ENCODE results near the gene COMMD1.

COMMD1 gene

GRCh38 chr2:62076980-62077638, 171.6 kb downstream of the COMMD1 start:
- Histone ChIP-seq H3K36me3 (replicated peaks) (no peaks in the 10 kb centered on the region), H3K27ac (no peak overlapping the region), H3K4me3 (ENCODE audit: low read depth, low read length) (no peak overlapping the region), H3K27me3 (replicated peaks) (no peaks in the 10 kb centered on the region)
- in situ Hi-C loops (cut with HindIII; ENCODE audit: low pct_ligation_motif_present, low sequenced_read_pairs): no loop called here
- TF ChIP-seq, protein P1, sequence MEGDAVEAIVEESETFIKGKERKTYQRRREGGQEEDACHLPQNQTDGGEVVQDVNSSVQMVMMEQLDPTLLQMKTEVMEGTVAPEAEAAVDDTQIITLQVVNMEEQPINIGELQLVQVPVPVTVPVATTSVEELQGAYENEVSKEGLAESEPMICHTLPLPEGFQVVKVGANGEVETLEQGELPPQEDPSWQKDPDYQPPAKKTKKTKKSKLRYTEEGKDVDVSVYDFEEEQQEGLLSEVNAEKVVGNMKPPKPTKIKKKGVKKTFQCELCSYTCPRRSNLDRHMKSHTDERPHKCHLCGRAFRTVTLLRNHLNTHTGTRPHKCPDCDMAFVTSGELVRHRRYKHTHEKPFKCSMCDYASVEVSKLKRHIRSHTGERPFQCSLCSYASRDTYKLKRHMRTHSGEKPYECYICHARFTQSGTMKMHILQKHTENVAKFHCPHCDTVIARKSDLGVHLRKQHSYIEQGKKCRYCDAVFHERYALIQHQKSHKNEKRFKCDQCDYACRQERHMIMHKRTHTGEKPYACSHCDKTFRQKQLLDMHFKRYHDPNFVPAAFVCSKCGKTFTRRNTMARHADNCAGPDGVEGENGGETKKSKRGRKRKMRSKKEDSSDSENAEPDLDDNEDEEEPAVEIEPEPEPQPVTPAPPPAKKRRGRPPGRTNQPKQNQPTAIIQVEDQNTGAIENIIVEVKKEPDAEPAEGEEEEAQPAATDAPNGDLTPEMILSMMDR (IDR thresholded peaks at IDR 0.05; ENCODE audit: low read depth, low read length, missing control alignments): no peak
- DNase-seq: no peak

DNA sequence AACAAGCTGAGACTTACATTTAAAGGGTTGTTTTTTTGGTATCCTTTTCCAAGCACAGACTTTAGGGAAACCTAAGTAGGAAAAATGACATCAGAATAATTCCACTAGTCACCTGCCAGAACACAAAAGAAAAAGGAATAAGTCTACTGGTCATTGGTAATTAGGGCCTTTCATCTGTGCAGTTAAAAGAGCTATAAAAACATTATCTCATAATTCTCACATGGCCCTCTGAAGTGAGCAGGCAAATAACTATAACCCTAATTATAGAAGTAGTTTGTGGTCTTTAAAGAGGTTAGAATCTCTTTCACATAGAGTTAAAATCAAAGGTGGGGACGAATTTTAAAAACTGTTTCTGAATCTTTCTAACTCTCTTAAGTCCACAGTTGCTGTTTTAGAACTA, 179.3 kb downstream of the COMMD1 start:
- no peak for DNase-seq
- Histone ChIP-seq H3K4me3 (ENCODE audit: low read depth, low read length) (no peak overlapping the region), H3K36me3 (replicated peaks) (no peaks in the 10 kb centered on the region), H3K27me3 (replicated peaks) (no peaks in the 10 kb centered on the region), H3K27ac (no peak overlapping the region)
- TF ChIP-seq, protein P1 (IDR thresholded peaks at IDR 0.05; ENCODE audit: low read depth, low read length, missing control alignments): no peak
- in situ Hi-C loops (cut with HindIII; ENCODE audit: low pct_ligation_motif_present, low sequenced_read_pairs): no loop called here

DNA sequence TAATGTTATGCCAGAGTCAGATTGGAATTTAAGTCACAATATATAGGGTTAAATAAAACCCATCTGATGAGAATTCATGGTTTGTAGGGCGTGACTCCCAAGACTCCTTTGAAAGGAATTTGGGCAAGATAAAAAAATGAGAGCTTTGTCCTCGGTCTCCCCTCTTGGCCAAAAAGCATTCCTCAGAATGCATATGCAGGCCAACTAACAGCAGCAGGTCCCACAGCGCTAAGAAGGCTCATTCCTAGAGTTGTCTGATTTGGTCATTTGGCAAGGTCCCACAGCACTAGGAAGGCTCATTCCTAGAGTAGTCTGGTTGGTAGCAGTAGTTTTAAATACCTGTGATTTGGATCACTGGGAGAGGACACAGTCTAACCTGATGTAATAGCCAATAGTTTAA, 184.2 kb downstream of the COMMD1 start:
- TF ChIP-seq, protein P1 (IDR thresholded peaks at IDR 0.05; ENCODE audit: low read depth, low read length, missing control alignments): no peak
- Histone ChIP-seq H3K27me3 (replicated peaks) (no peaks in the 10 kb centered on the region), H3K4me3 (ENCODE audit: low read depth, low read length) (no peak overlapping the region), H3K27ac (no peak overlapping the region), H3K36me3 (replicated peaks) (no peaks in the 10 kb centered on the region)
- in situ Hi-C loops (cut with HindIII; ENCODE audit: low pct_ligation_motif_present, low sequenced_read_pairs): no loop called here
- no peak for DNase-seq

DNA sequence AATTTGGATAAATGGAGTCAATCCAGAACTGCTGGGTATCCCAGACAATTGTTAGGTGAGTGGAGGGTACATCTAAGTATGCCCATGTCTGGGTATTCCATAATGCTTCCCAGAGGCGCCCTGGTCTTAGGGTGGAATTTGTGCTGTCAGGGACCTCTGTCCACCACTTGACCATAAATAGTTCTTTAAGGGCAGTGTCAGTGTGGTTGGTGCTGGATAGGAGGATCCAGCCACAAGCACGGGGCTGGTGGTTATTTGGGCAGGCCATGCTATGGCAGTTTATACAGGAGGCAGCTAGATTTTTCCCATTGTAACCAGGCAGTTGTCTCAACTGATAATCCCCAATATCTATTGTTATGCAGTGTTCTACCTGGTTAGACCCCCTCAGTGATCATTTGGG, 186.0 kb downstream of the COMMD1 start:
- Histone ChIP-seq H3K36me3 (replicated peaks) (no peaks in the 10 kb centered on the region), H3K27ac (no peak overlapping the region), H3K27me3 (replicated peaks) (no peaks in the 10 kb centered on the region), H3K4me3 (ENCODE audit: low read depth, low read length) (no peak overlapping the region)
- in situ Hi-C loops (cut with HindIII; ENCODE audit: low pct_ligation_motif_present, low sequenced_read_pairs): no loop called here
- no peak for DNase-seq
- TF ChIP-seq, protein P1 (IDR thresholded peaks at IDR 0.05; ENCODE audit: low read depth, low read length, missing control alignments): no peak

DNA sequence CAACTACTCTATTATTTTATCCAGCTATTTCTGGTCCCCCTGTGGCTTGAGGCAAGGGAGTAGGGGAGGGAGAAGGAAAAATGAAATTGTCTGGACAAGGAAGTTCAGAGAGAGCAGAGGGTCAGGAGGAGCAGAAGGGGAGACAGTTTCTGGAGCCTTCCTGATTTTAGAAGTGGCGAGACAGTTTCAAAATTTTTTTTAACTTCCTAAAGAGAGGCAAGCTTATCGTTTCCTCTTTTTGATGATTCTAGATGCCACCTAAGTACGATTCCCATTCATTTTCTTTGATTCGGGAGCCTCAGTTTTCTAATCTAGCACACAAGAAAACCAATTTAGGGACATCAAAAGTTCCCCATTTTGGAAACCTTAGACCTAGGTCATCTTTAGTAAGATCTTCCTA, 193.6 kb downstream of the COMMD1 start:
- H3K36me3 ChIP-seq (replicated peaks): no peaks in the 10 kb centered on the region
- DNase-seq: no peak
- H3K27me3 ChIP-seq (replicated peaks): no peaks in the 10 kb centered on the region
- TF ChIP-seq, protein P1 (IDR thresholded peaks at IDR 0.05; ENCODE audit: low read depth, low read length, missing control alignments): no peak
- in situ Hi-C loops (cut with HindIII; ENCODE audit: low pct_ligation_motif_present, low sequenced_read_pairs): no loop called here
- H3K4me3 ChIP-seq (ENCODE audit: low read depth, low read length): no peak overlapping the region
- no peak overlapping the region for H3K27ac ChIP-seq

Measured in brain microvascular endothelial cell (primary cell).